HCT116 (cell line): ENCODE measurements around the gene HCN3. TPM values are rescaled to one million over a fixed set of nuclear protein-coding genes. Genes with fewer than 3 reads are reported as not detected.

ENCODE experiments used
- ATAC-seq: fragments of 200-7000 bp; cut with Tn5 transposase; 2 replicates; pipeline ENCODE4 v1.9.1; 2020; ENCODE audit warnings: mild to moderate bottlenecking, moderate library complexity
- BruUV-seq: library from RNA; stranded (reverse); fragments of 400-500 nt; replicated peaks from 2 replicates; lab custom pipeline; 2021; lab: Mats Ljungman, UMichigan
- CTCF ChIA-PET: fragments of 300-600 bp; sonication (Branson Sonifier 250); formaldehyde crosslinking; loops from one replicate; lab custom pipeline; 2021; ENCODE audit warnings: antibody characterized with exemption; lab: Charles Lee
- POLR2A ChIA-PET: fragments of 300-600, 350-600 bp; sonication (Branson Sonifier 250); formaldehyde crosslinking; loops from one replicate; lab custom pipeline; 2021; ENCODE audit warnings: antibody characterized with exemption; lab: Charles Lee
- RAD21 ChIA-PET, 2 experiments: fragments of 300-600 bp; sonication (Branson Sonifier 250); formaldehyde crosslinking; loops; one replicate each; lab custom pipeline; 2023; ENCODE audit warnings: low total read pairs in 2 of 2; ENCODE audit not compliant: uncharacterized antibody in 2 of 2, unreplicated experiment in 2 of 2, low non-redundant PET in 1 of 2; lab: Charles Lee
- DNase-seq: peaks from one replicate; pipeline ENCODE4 v3.0.0-alpha.2; 2010; ENCODE audit warnings: low read depth, low spot score
- H2AFZ ChIP-seq: fragments of 200-600 bp; shearing (Covaris generic), sonication (generic); 2 replicates; pipeline ENCODE4 v1.6.1; 2017; ENCODE audit warnings: low read depth, mixed run types, mixed read lengths, antibody characterized with exemption, low read length; ENCODE audit not compliant: poor library complexity, severe bottlenecking
- H3K27ac ChIP-seq: 2 replicates; pipeline ENCODE4 v1.5.1; 2012; ENCODE audit warnings: low read depth, low read length
- H3K27me3 ChIP-seq: fragments of 200-600 bp; sonication (generic); 2 replicates; pipeline ENCODE4 v1.6.1; 2016; ENCODE audit warnings: mixed run types, low read length, mixed read lengths; ENCODE audit not compliant: insufficient read depth
- H3K36me3 ChIP-seq, 2 experiments: fragments of 200-500 bp in 1 of 2; fragments of 200-600 bp in 1 of 2; sonication (Bioruptor generic) in 1 of 2; sonication (generic) in 1 of 2; 2 replicates each; pipeline versions ENCODE4 v1.5.1 to v1.6.1; 2014 to 2016; ENCODE audit warnings: low read length in 2 of 2, inconsistent platforms in 1 of 2, mixed read lengths in 1 of 2, mixed run types in 1 of 2; ENCODE audit not compliant: insufficient read depth in 2 of 2, control insufficient read depth in 1 of 2
- H3K4me1 ChIP-seq, 2 experiments: fragments of 200-600 bp in 1 of 2; sonication (generic) in 1 of 2; 2 replicates each; pipeline versions ENCODE4 v1.5.1 to v1.6.1; 2012 to 2017; ENCODE audit warnings: low read length in 2 of 2, inconsistent platforms in 1 of 2, mild to moderate bottlenecking in 1 of 2, mixed read lengths in 1 of 2, mixed run types in 1 of 2, moderate library complexity in 1 of 2; ENCODE audit not compliant: insufficient read depth in 2 of 2, control insufficient read depth in 1 of 2
- H3K4me2 ChIP-seq: fragments of 200-600 bp; sonication (generic); 2 replicates; pipeline ENCODE4 v1.6.1; 2017; ENCODE audit warnings: mixed run types, low read length, mixed read lengths
- H3K4me3 ChIP-seq, 2 experiments: fragments of 200-600 bp in 1 of 2; sonication (generic) in 1 of 2; replicated peaks in 1 of 2; 2 replicates each; pipeline ENCODE4 v1.5.1; 2011 to 2016; ENCODE audit warnings: low read length in 2 of 2, control low read depth in 1 of 2, low read depth in 1 of 2, mild to moderate bottlenecking in 1 of 2, mixed read lengths in 1 of 2, mixed run types in 1 of 2
- H3K79me2 ChIP-seq: fragments of 200-600 bp; sonication (generic); 2 replicates; pipeline ENCODE4 v1.6.1; 2017; ENCODE audit warnings: mild to moderate bottlenecking, mixed run types, low read length, moderate library complexity, mixed read lengths; ENCODE audit not compliant: insufficient read depth
- H3K9ac ChIP-seq: fragments of 200-600 bp; sonication (generic); 2 replicates; pipeline ENCODE4 v1.6.1; 2016; ENCODE audit warnings: low read length, mixed read lengths
- H3K9me2 ChIP-seq: fragments of 200-600 bp; sonication (generic), shearing (Covaris generic); 2 replicates; pipeline ENCODE4 v1.6.1; 2017; ENCODE audit warnings: mixed run types, mild to moderate bottlenecking, moderate library complexity; ENCODE audit not compliant: insufficient read depth
- H3K9me3 ChIP-seq, 2 experiments: fragments of 200-500 bp in 1 of 2; fragments of 200-600 bp in 1 of 2; sonication (Bioruptor generic) in 1 of 2; sonication (generic) in 1 of 2; 2 replicates each; pipeline ENCODE4 v1.6.1; 2014 to 2017; ENCODE audit warnings: low read length in 2 of 2, mixed read lengths in 2 of 2, inconsistent platforms in 1 of 2, low read depth in 1 of 2, mild to moderate bottlenecking in 1 of 2, mixed run types in 1 of 2, moderate library complexity in 1 of 2; ENCODE audit not compliant: control insufficient read depth in 1 of 2, insufficient read depth in 1 of 2
- H4K20me1 ChIP-seq: fragments of 200-600 bp; sonication (generic), shearing (Covaris generic); 2 replicates; pipeline ENCODE4 v1.6.1; 2017; ENCODE audit warnings: mixed run types, mild to moderate bottlenecking, moderate library complexity; ENCODE audit not compliant: insufficient read depth
- CBX3 ChIP-seq: IDR thresholded peaks from 2 replicates; pipeline ENCODE4 v1.6.1; 2012; ENCODE audit warnings: low read depth
- CEBPB ChIP-seq: IDR thresholded peaks from 2 replicates; pipeline ENCODE4 v1.6.1; 2012; ENCODE audit warnings: low read depth
- CTCF ChIP-seq, 3 experiments: fragments of 200-600 bp in 1 of 3; sonication (generic) in 1 of 3; IDR thresholded peaks in 2 of 3; conservative IDR thresholded peaks in 1 of 3; 2 replicates each; pipeline ENCODE4 v1.5.1; 2012 to 2017; ENCODE audit warnings: low read depth in 2 of 3, low read length in 2 of 3, antibody characterized with exemption in 1 of 3, borderline replicate concordance in 1 of 3, control low read depth in 1 of 3, mild to moderate bottlenecking in 1 of 3, mixed read lengths in 1 of 3, mixed run types in 1 of 3, moderate library complexity in 1 of 3; ENCODE audit not compliant: insufficient read depth in 1 of 3
- EGR1 ChIP-seq: IDR thresholded peaks from 2 replicates; pipeline ENCODE4 v1.6.1; 2012; ENCODE audit warnings: low read depth
- ELF1 ChIP-seq: IDR thresholded peaks from 2 replicates; pipeline ENCODE4 v1.6.1; 2012; ENCODE audit warnings: low read depth, borderline replicate concordance
- EZH2 ChIP-seq: fragments of 200-600 bp; sonication (generic); IDR thresholded peaks from 2 replicates; pipeline ENCODE4 v1.6.1; 2017; ENCODE audit warnings: antibody characterized with exemption, mixed run types
- EZH2phosphoT487 ChIP-seq: fragments of 200-600 bp; IDR thresholded peaks from 2 replicates; pipeline ENCODE4 v1.6.1; 2018; ENCODE audit warnings: antibody characterized with exemption, borderline replicate concordance
- FOSL1 ChIP-seq: IDR thresholded peaks from 2 replicates; pipeline ENCODE4 v1.6.1; 2012; ENCODE audit warnings: low read depth
- JUND ChIP-seq: IDR thresholded peaks from 2 replicates; pipeline ENCODE4 v1.6.1; 2012
- MAX ChIP-seq: IDR thresholded peaks from 2 replicates; pipeline ENCODE4 v1.6.1; 2012
- POLR2A ChIP-seq: IDR thresholded peaks from 2 replicates; pipeline ENCODE4 v1.7.0; 2011; ENCODE audit warnings: borderline replicate concordance; ENCODE audit not compliant: insufficient read depth, insufficient read length; ENCODE audit errors: extremely low read depth
- RAD21 ChIP-seq: IDR thresholded peaks from 2 replicates; pipeline ENCODE4 v1.6.1; 2012; ENCODE audit warnings: low read depth, mild to moderate bottlenecking
- REST ChIP-seq: IDR thresholded peaks from 2 replicates; pipeline ENCODE4 v1.6.1; 2012; ENCODE audit warnings: low read depth
- SIN3A ChIP-seq: IDR thresholded peaks from 2 replicates; pipeline ENCODE4 v1.6.1; 2012; ENCODE audit warnings: low read depth
- SP1 ChIP-seq: IDR thresholded peaks from 2 replicates; pipeline ENCODE4 v1.6.1; 2012; ENCODE audit warnings: low read depth
- SRF ChIP-seq: IDR thresholded peaks from 2 replicates; pipeline ENCODE4 v1.6.1; 2012; ENCODE audit warnings: low read depth
- TCF7L2 ChIP-seq: IDR thresholded peaks from 2 replicates; pipeline ENCODE4 v1.7.0; 2011; ENCODE audit warnings: borderline replicate concordance, inconsistent platforms; ENCODE audit not compliant: insufficient read depth, insufficient read length; ENCODE audit errors: extremely low read depth
- ZNF274 ChIP-seq: fragments of 200-500 bp; sonication (Bioruptor generic); IDR thresholded peaks from 2 replicates; pipeline ENCODE4 v1.6.1; 2014; ENCODE audit warnings: mild to moderate bottlenecking, low read depth, low read length, inconsistent platforms
- intact Hi-C: fragments of 100-400 bp; cut with micrococcal nuclease; formaldehyde crosslinking; loops from 2 replicates; pipeline ENCODE4 v1.10.0; 2022
- total RNA-seq: library from RNA; stranded (reverse); gene quantifications from one replicate; pipeline ENCODE4 v1.2.1, GENCODE V29; 2021; ENCODE audit not compliant: unreplicated experiment

Gene HCN3
- total RNA-seq, 1 experiment from 2014 or later: 8.5 TPM

GRCh38 chr1:155316922-155317321 is 39.7 kb downstream of the HCN3 start (continued):
- TF ChIP-seq REST (no peak), JUND (no peak), CTCF (IDR thresholded peaks at IDR 0.05 in 2 of 3, conservative IDR thresholded peaks at IDR 0.05 in 1 of 3; ENCODE audit: borderline replicate concordance in 1 of 3, insufficient read depth in 1 of 3, low read depth in 2 of 3, low read length in 2 of 3) (no peak), EGR1 (no peak), SIN3A (no peak), ZNF274 (no peak)

GRCh38 chr1:155318082-155318481 is 40.8 kb downstream of the HCN3 start:
- ChIA-PET CTCF (interaction anchor here (1.3 kb wide), 1 partner anchor 67 kb away, joined by 4 read pairs; no protein-coding TSS in a partner anchor), POLR2A (no interaction called here), RAD21 (no interaction called here)
- Histone ChIP-seq H3K9ac (no peak overlapping the region), H3K9me3 (no peaks in the 10 kb centered on the region), H3K36me3 (peaks cover 24 to 26% of the 10 kb centered on the region in 2 experiments; a peak in 3 of 4 replicates), H3K4me2 (no peak overlapping the region), H2AFZ (no peak overlapping the region), H3K4me3 (no peak overlapping the region), H4K20me1 (no peaks in the 10 kb centered on the region), H3K27ac (no peak overlapping the region), H3K4me1 (peaks cover 8 to 12% of the 10 kb centered on the region in 2 experiments; a peak in 3 of 4 replicates), H3K27me3 (no peaks in the 10 kb centered on the region), H3K9me2 (no peaks in the 10 kb centered on the region), H3K79me2 (peaks cover 8% of the 10 kb centered on the region; the same call in 1 of the 2 replicates)
- BruUV-seq: no TSS peak
- ATAC-seq: no peak
- DNase-seq: no peak
- intact Hi-C loops: no loop called here
- TF ChIP-seq RAD21 (no peak), SP1 (no peak), EZH2phosphoT487 (no peak), FOSL1 (no peak), ELF1 (no peak), TCF7L2 (no peak), CEBPB (no peak), JUND (no peak), MAX (no peak), CBX3 (no peak), POLR2A (no peak), EGR1 (no peak), CTCF (IDR thresholded peaks at IDR 0.05 in 2 of 3, conservative IDR thresholded peaks at IDR 0.05 in 1 of 3; ENCODE audit: borderline replicate concordance in 1 of 3, insufficient read depth in 1 of 3, low read depth in 2 of 3, low read length in 2 of 3) (no peak), EZH2 (no peak), SRF (no peak)
